Measurements from ENCODE around the gene SHCBP1L. TPM values are rescaled to one million over a fixed set of nuclear protein-coding genes. Genes with fewer than 3 reads are reported as not detected.

SHCBP1L gene
- total RNA-seq, 1 donor from 2014 or later, result not detected

- no peak overlapping the region for H3K27ac ChIP-seq
- Mint-ChIP-seq H3K4me1 (no peaks in the 10 kb centered on the region), H3K4me3 (no peak overlapping the region), H3K36me3 (no peaks in the 10 kb centered on the region), H3K27ac (no peak overlapping the region), H3K27me3 (ENCODE audit: insufficient read depth, low read depth) (peaks cover 2% of the 10 kb centered on the region), H3K9me3 (peaks cover 10% of the 10 kb centered on the region)
- H3K4me3 ChIP-seq, result no peak overlapping the region
- H3K4me2 ChIP-seq, result no peak overlapping the region
- no peak for DNase-seq (ENCODE audit: low spot score)
- peaks cover 7% of the 10 kb centered on the region for H3F3A ChIP-seq (ENCODE audit: low read depth)
- no peaks in the 10 kb centered on the region for H3K79me2 ChIP-seq (ENCODE audit: low read depth)
- H2AFZ ChIP-seq (replicated peaks), result no peak overlapping the region
- H3K36me3 ChIP-seq, result no peaks in the 10 kb centered on the region
- TF ChIP-seq, protein P1, sequence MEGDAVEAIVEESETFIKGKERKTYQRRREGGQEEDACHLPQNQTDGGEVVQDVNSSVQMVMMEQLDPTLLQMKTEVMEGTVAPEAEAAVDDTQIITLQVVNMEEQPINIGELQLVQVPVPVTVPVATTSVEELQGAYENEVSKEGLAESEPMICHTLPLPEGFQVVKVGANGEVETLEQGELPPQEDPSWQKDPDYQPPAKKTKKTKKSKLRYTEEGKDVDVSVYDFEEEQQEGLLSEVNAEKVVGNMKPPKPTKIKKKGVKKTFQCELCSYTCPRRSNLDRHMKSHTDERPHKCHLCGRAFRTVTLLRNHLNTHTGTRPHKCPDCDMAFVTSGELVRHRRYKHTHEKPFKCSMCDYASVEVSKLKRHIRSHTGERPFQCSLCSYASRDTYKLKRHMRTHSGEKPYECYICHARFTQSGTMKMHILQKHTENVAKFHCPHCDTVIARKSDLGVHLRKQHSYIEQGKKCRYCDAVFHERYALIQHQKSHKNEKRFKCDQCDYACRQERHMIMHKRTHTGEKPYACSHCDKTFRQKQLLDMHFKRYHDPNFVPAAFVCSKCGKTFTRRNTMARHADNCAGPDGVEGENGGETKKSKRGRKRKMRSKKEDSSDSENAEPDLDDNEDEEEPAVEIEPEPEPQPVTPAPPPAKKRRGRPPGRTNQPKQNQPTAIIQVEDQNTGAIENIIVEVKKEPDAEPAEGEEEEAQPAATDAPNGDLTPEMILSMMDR (IDR thresholded peaks at IDR 0.05), result no peak
- TF ChIP-seq EZH2 (IDR thresholded peaks at IDR 0.05) (no peak), EZH2phosphoT487 (IDR thresholded peaks at IDR 0.05) (no peak)
- no peaks in the 10 kb centered on the region for H4K20me1 ChIP-seq (ENCODE audit: low read depth)
- peaks cover 11% of the 10 kb centered on the region for H3K4me1 ChIP-seq
- H3K27me3 ChIP-seq, result no peaks in the 10 kb centered on the region
- no peak overlapping the region for H3K9ac ChIP-seq
- H3K9me3 ChIP-seq (ENCODE audit: low read depth), result no peaks in the 10 kb centered on the region
Measured at GRCh38 chr1:182984138-182984537, 31.2 kb upstream of the SHCBP1L start.

GRCh38 chr1:182978151-182978853, 25.3 kb upstream of the SHCBP1L start:
- no peak overlapping the region for H3K4me3 Mint-ChIP-seq
- Histone ChIP-seq H3K9ac (no peak overlapping the region), H3K4me3 (no peak overlapping the region), H3F3A (ENCODE audit: low read depth) (peaks cover 25% of the 10 kb centered on the region), H3K4me1 (peaks cover 31% of the 10 kb centered on the region), H3K27me3 (no peaks in the 10 kb centered on the region), H4K20me1 (ENCODE audit: low read depth) (no peaks in the 10 kb centered on the region), H2AFZ (replicated peaks) (no peak overlapping the region), H3K36me3 (no peaks in the 10 kb centered on the region), H3K27ac (no peak overlapping the region), H3K9me3 (ENCODE audit: low read depth) (no peaks in the 10 kb centered on the region), H3K4me2 (no peak overlapping the region), H3K79me2 (ENCODE audit: low read depth) (no peaks in the 10 kb centered on the region)
- no peaks in the 10 kb centered on the region for H3K36me3 Mint-ChIP-seq
- H3K4me1 Mint-ChIP-seq, result peaks cover 14% of the 10 kb centered on the region
- peaks cover 2% of the 10 kb centered on the region for H3K27me3 Mint-ChIP-seq (ENCODE audit: insufficient read depth, low read depth)
- peaks cover 7% of the 10 kb centered on the region for H3K9me3 Mint-ChIP-seq
- TF ChIP-seq, protein P1 (IDR thresholded peaks at IDR 0.05), result no peak
- TF ChIP-seq EZH2 (IDR thresholded peaks at IDR 0.05) (no peak), EZH2phosphoT487 (IDR thresholded peaks at IDR 0.05) (no peak)
- H3K27ac Mint-ChIP-seq, result no peak overlapping the region
- no peak for DNase-seq (ENCODE audit: low spot score)

DNA sequence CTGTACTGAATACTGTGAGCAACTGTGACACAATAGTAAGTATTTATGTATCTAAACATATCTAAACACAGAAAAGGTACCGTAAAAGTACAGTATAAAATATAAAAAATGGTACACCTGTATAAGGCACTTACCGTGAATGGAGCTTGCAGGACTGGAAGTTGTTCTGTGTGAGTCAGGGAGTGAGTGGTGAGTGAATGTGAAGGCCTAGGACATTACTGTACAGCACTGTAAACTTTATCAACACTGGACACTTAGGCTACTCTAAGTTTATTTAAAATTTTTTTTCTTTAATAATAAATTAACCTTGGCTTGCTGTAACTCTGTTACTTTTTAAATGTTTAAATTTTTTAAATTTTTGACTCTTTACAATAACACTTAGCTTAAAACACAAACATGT, 24.5 kb upstream of the SHCBP1L start:
- H3F3A ChIP-seq (ENCODE audit: low read depth), result peaks cover 33% of the 10 kb centered on the region
- peaks cover 21% of the 10 kb centered on the region for H3K4me1 Mint-ChIP-seq
- H3K4me3 Mint-ChIP-seq, result no peak overlapping the region
- TF ChIP-seq EZH2 (IDR thresholded peaks at IDR 0.05), result no peak
- TF ChIP-seq, protein P1 (IDR thresholded peaks at IDR 0.05), result no peak
- no peak for TF ChIP-seq EZH2phosphoT487 (IDR thresholded peaks at IDR 0.05)
- no peaks in the 10 kb centered on the region for H3K36me3 ChIP-seq
- H3K27me3 ChIP-seq, result no peaks in the 10 kb centered on the region
- DNase-seq (ENCODE audit: low spot score), result no peak
- peaks cover 40% of the 10 kb centered on the region for H3K4me1 ChIP-seq
- H3K27ac Mint-ChIP-seq, result no peak overlapping the region
- H3K4me2 ChIP-seq, result no peak overlapping the region
- H3K36me3 Mint-ChIP-seq, result no peaks in the 10 kb centered on the region
- H3K4me3 ChIP-seq, result no peak overlapping the region
- peaks cover 2% of the 10 kb centered on the region for H3K27me3 Mint-ChIP-seq (ENCODE audit: insufficient read depth, low read depth)
- H3K9me3 Mint-ChIP-seq, result peaks cover 5% of the 10 kb centered on the region
- H2AFZ ChIP-seq (replicated peaks), result no peak overlapping the region
- no peak overlapping the region for H3K9ac ChIP-seq
- no peaks in the 10 kb centered on the region for H4K20me1 ChIP-seq (ENCODE audit: low read depth)
- H3K79me2 ChIP-seq (ENCODE audit: low read depth), result no peaks in the 10 kb centered on the region
- no peak overlapping the region for H3K27ac ChIP-seq
- H3K9me3 ChIP-seq (ENCODE audit: low read depth), result no peaks in the 10 kb centered on the region

Data from neural progenitor cell (in vitro differentiated cells).